ENCODE results near the gene RAB23.

- no peak for TF ChIP-seq CTCF (IDR thresholded peaks at IDR 0.05; ENCODE audit: extremely low read depth in 1 of 2, insufficient read depth in 1 of 2, low read depth in 1 of 2, low read length in 2 of 2)
- TF ChIP-seq POLR2A (IDR thresholded peaks at IDR 0.05; ENCODE audit: low read depth, low read length), result no peak
- TF ChIP-seq FOS (IDR thresholded peaks at IDR 0.05; ENCODE audit: borderline replicate concordance, insufficient read depth, low read length), result no peak
- no peak for TF ChIP-seq MAX (IDR thresholded peaks at IDR 0.05; ENCODE audit: insufficient read depth, insufficient read length)
- no peak for TF ChIP-seq POLR2AphosphoS5 (IDR thresholded peaks at IDR 0.05; ENCODE audit: insufficient read depth, low read depth, low read length)
- TF ChIP-seq EZH2 (IDR thresholded peaks at IDR 0.05; ENCODE audit: borderline replicate concordance, low read depth, low read length, severe bottlenecking), result no peak
- TF ChIP-seq JUN (IDR thresholded peaks at IDR 0.05; ENCODE audit: borderline replicate concordance, insufficient read depth, insufficient read length, low read depth), result no peak
- no peak for TF ChIP-seq GATA2 (IDR thresholded peaks at IDR 0.05; ENCODE audit: insufficient read depth, insufficient read length, low read depth, low read length)
Observed at GRCh38 chr6:57183336-57183735, 38.8 kb downstream of the RAB23 start.
